H9 (cell line): ENCODE measurements around the gene BEX5. TPM values are rescaled to one million over a fixed set of nuclear protein-coding genes. Genes with fewer than 3 reads are reported as not detected.
A peak's percentile ranks its signal among the peaks of the same experiment; 100 is the strongest.
"Not testable (repeated sequence)": the region's sequence is repeated elsewhere in the genome, so short reads cannot be mapped to it uniquely, and the experiment has no call there.

Experiments
- DNase-seq: peaks from one replicate; pipeline ENCODE4 v3.0.0-alpha.2; 2017
- H2AFZ ChIP-seq: one replicate; pipeline ENCODE4 v1.6.1; 2013; ENCODE audit warnings: mild to moderate bottlenecking, low read length, control low read depth, moderate library complexity
- H2AK5ac ChIP-seq: 2 replicates; pipeline ENCODE4 v1.6.1; 2013; ENCODE audit warnings: low read length, control low read depth, mixed read lengths; ENCODE audit not compliant: insufficient read length
- H2BK120ac ChIP-seq: one replicate; pipeline ENCODE4 v1.6.1; 2013; ENCODE audit warnings: low read depth, mild to moderate bottlenecking, low read length, control low read depth, inconsistent platforms; ENCODE audit not compliant: poor library complexity, severe bottlenecking
- H2BK12ac ChIP-seq: 2 replicates; pipeline ENCODE4 v1.6.1; 2013; ENCODE audit warnings: low read length, control low read depth, mixed read lengths, low read depth; ENCODE audit not compliant: insufficient read length
- H2BK15ac ChIP-seq: 2 replicates; pipeline ENCODE4 v1.6.1; 2013; ENCODE audit warnings: low read depth, low read length, control low read depth
- H2BK20ac ChIP-seq: one replicate; pipeline ENCODE4 v1.6.1; 2013; ENCODE audit warnings: low read depth, mild to moderate bottlenecking, low read length, control low read depth, inconsistent platforms; ENCODE audit not compliant: poor library complexity, severe bottlenecking
- H2BK5ac ChIP-seq: 2 replicates; pipeline ENCODE4 v1.6.1; 2013; ENCODE audit warnings: low read length, control low read depth, mixed read lengths; ENCODE audit not compliant: insufficient read length
- H3K14ac ChIP-seq: 2 replicates; pipeline ENCODE4 v1.6.1; 2013; ENCODE audit warnings: low read length, control low read depth; ENCODE audit not compliant: insufficient read depth
- H3K18ac ChIP-seq: 2 replicates; pipeline ENCODE4 v1.6.1; 2013; ENCODE audit warnings: low read depth, mild to moderate bottlenecking, mixed read lengths, low read length, control low read depth; ENCODE audit not compliant: insufficient read length
- H3K23ac ChIP-seq: 2 replicates; pipeline ENCODE4 v1.6.1; 2013; ENCODE audit warnings: low read length, control low read depth, mixed read lengths, low read depth; ENCODE audit not compliant: insufficient read length
- H3K23me2 ChIP-seq: 2 replicates; pipeline ENCODE4 v1.6.1; 2013; ENCODE audit warnings: low read depth, mild to moderate bottlenecking, mixed read lengths, low read length, control low read depth; ENCODE audit not compliant: insufficient read length, poor library complexity, severe bottlenecking
- H3K27ac ChIP-seq: 2 replicates; pipeline ENCODE4 v1.5.1; 2013; ENCODE audit warnings: low read length, control low read depth, mixed read lengths, low read depth; ENCODE audit not compliant: insufficient read length
- H3K27me3 ChIP-seq: 2 replicates; pipeline ENCODE4 v1.6.1; 2013; ENCODE audit warnings: low read length, control low read depth, inconsistent platforms; ENCODE audit not compliant: insufficient read depth
- H3K4ac ChIP-seq: 2 replicates; pipeline ENCODE4 v1.6.1; 2013; ENCODE audit warnings: low read depth, mild to moderate bottlenecking, control low read depth, inconsistent platforms, low read length, moderate library complexity
- H3K4me1 ChIP-seq: 2 replicates; pipeline ENCODE4 v1.6.1; 2013; ENCODE audit warnings: low read length, control low read depth, inconsistent platforms; ENCODE audit not compliant: insufficient read depth
- H3K4me2 ChIP-seq: 2 replicates; pipeline ENCODE4 v1.6.1; 2013; ENCODE audit warnings: low read length, control low read depth, mixed read lengths; ENCODE audit not compliant: insufficient read length, insufficient read depth
- H3K56ac ChIP-seq: 2 replicates; pipeline ENCODE4 v1.6.1; 2013; ENCODE audit warnings: low read depth, mild to moderate bottlenecking, mixed read lengths, low read length, control low read depth; ENCODE audit not compliant: insufficient read length
- H3K79me1 ChIP-seq: 2 replicates; pipeline ENCODE4 v1.6.1; 2013; ENCODE audit warnings: low read depth, mild to moderate bottlenecking, moderate library complexity, low read length, control low read depth, inconsistent platforms; ENCODE audit not compliant: insufficient read depth, poor library complexity, severe bottlenecking
- H3K79me2 ChIP-seq: 2 replicates; pipeline ENCODE4 v1.6.1; 2013; ENCODE audit warnings: low read length, control low read depth, inconsistent platforms; ENCODE audit not compliant: insufficient read depth
- H3K9ac ChIP-seq: 2 replicates; pipeline ENCODE4 v1.6.1; 2013; ENCODE audit warnings: low read length, control low read depth, mixed read lengths; ENCODE audit not compliant: insufficient read length; ENCODE audit errors: extremely low read depth
- H3K9me3 ChIP-seq: one replicate; pipeline ENCODE4 v1.6.1; 2013; ENCODE audit warnings: low read depth, low read length, inconsistent platforms; ENCODE audit not compliant: control insufficient read depth
- H3T11ph ChIP-seq: one replicate; pipeline ENCODE4 v1.6.1; 2013; ENCODE audit warnings: mild to moderate bottlenecking, low read length, control low read depth, inconsistent platforms
- H4K20me1 ChIP-seq: one replicate; pipeline ENCODE4 v1.6.1; 2013; ENCODE audit not compliant: control insufficient read depth, insufficient read length, insufficient read depth
- H4K5ac ChIP-seq: 2 replicates; pipeline ENCODE4 v1.6.1; 2013; ENCODE audit warnings: low read depth, mild to moderate bottlenecking, mixed read lengths, low read length, control low read depth; ENCODE audit not compliant: insufficient read length
- H4K8ac ChIP-seq: replicated peaks from 2 replicates; pipeline ENCODE4 v1.6.1; 2013; ENCODE audit warnings: low read length, control low read depth, mixed read lengths, low read depth; ENCODE audit not compliant: insufficient read length
- H4K91ac ChIP-seq: 2 replicates; pipeline ENCODE4 v1.6.1; 2013; ENCODE audit warnings: low read depth, mild to moderate bottlenecking, moderate library complexity, mixed read lengths, low read length, control low read depth; ENCODE audit not compliant: insufficient read length
- H3K27ac Mint-ChIP-seq, 3 experiments: 2 replicates in 2 of 3; 3 replicates in 1 of 3; pipeline ENCODE4 v1.8.0; 2020 to 2021; ENCODE audit warnings: mixed read lengths in 3 of 3, mild to moderate bottlenecking in 1 of 3, moderate library complexity in 1 of 3
- H3K27me3 Mint-ChIP-seq: 2 replicates; pipeline ENCODE4 v1.8.0; 2021; ENCODE audit warnings: low read depth, mild to moderate bottlenecking, moderate library complexity, mixed read lengths
- H3K36me3 Mint-ChIP-seq, 3 experiments: 2 replicates in 2 of 3; 3 replicates in 1 of 3; pipeline ENCODE4 v1.8.0; 2020 to 2021; ENCODE audit warnings: low read depth in 3 of 3, mixed read lengths in 3 of 3; ENCODE audit not compliant: insufficient read depth in 1 of 3
- H3K4me1 Mint-ChIP-seq, 2 experiments: 2 replicates each; pipeline ENCODE4 v1.8.0; 2020; ENCODE audit warnings: mixed read lengths in 2 of 2
- H3K4me3 Mint-ChIP-seq, 2 experiments: 2 replicates in 1 of 2; 3 replicates in 1 of 2; pipeline ENCODE4 v1.8.0; 2020 to 2021; ENCODE audit warnings: mild to moderate bottlenecking in 2 of 2, mixed read lengths in 2 of 2, moderate library complexity in 1 of 2
- H3K9me3 Mint-ChIP-seq, 2 experiments: 2 replicates in 1 of 2; 3 replicates in 1 of 2; pipeline ENCODE4 v1.8.0; 2020; ENCODE audit warnings: mild to moderate bottlenecking in 2 of 2, mixed read lengths in 2 of 2, moderate library complexity in 1 of 2
- CTCF ChIP-seq: fragments of 200-600 bp; sonication (generic); conservative IDR thresholded peaks from 3 replicates; pipeline ENCODE4 v1.8.0; 2021; ENCODE audit warnings: antibody characterized with exemption, mild to moderate bottlenecking
- WGBS: extraction: QIAGEN DNeasy Blood & Tissue Kit; methylation state at CpG from one replicate; pipeline ENCODE4 v1.1.7; 2013; ENCODE audit warnings: missing lambda C conversion rate, low lambda C conversion rate, mixed read lengths; ENCODE audit not compliant: insufficient read length; ENCODE audit errors: extremely low coverage; 5-methylcytosine and 5-hydroxymethylcytosine counted together
- total RNA-seq: library from RNA; stranded (reverse); gene quantifications from 2 replicates; pipeline ENCODE4 v1.2.1, GENCODE V29; 2021

Gene BEX5
- total RNA-seq, 1 experiment from 2014 or later = 7.7 TPM

- no peak overlapping the region for H3K27ac ChIP-seq
- no peak overlapping the region for H2AK5ac ChIP-seq
- no peak overlapping the region for H3K9ac ChIP-seq
- no CpG with 5 or more reads among the region's 11 CpGs for WGBS
- H4K8ac ChIP-seq = no peak overlapping the region
- H3K23ac ChIP-seq = no peak overlapping the region
- H2AFZ ChIP-seq = no peak overlapping the region
- peak overlapping the region; percentile 91 to 97 for H3K4me3 Mint-ChIP-seq
- peaks cover 5% of the 10 kb centered on the region for H3K27me3 Mint-ChIP-seq
- no peak overlapping the region for H3T11ph ChIP-seq
- H4K5ac ChIP-seq = no peak overlapping the region
- peak overlapping the region; percentile 92 for H3K4me2 ChIP-seq
- H3K9me3 ChIP-seq = peaks cover 11% of the 10 kb centered on the region
- H4K20me1 ChIP-seq = no peaks in the 10 kb centered on the region
- no peak overlapping the region for H3K4ac ChIP-seq
- no peaks in the 10 kb centered on the region for H3K79me2 ChIP-seq
- H3K79me1 ChIP-seq = no peaks in the 10 kb centered on the region
- H2BK20ac ChIP-seq = no peak overlapping the region
- H3K56ac ChIP-seq = no peak overlapping the region
- no peak overlapping the region for H2BK12ac ChIP-seq
- no peak overlapping the region for H2BK120ac ChIP-seq
- H3K14ac ChIP-seq = no peak overlapping the region
- H3K23me2 ChIP-seq = peaks cover 5% of the 10 kb centered on the region
- no peak overlapping the region for H3K18ac ChIP-seq
- peak; percentile 43 for DNase-seq
- H2BK5ac ChIP-seq = no peak overlapping the region
- H4K91ac ChIP-seq = no peak overlapping the region
- no peaks in the 10 kb centered on the region for H3K27me3 ChIP-seq
- TF ChIP-seq CTCF = peak; percentile 68
- H3K4me1 Mint-ChIP-seq = peaks cover 7 to 9% of the 10 kb centered on the region in 2 experiments
- peak overlapping the region in 1 of 3 experiments; percentile 22; a peak in 1 of 7 replicates for H3K27ac Mint-ChIP-seq
- H2BK15ac ChIP-seq = no peak overlapping the region
- peaks cover 0 to 5% (median 0%) of the 10 kb centered on the region in 3 experiments; a peak in 4 of 7 replicates for H3K36me3 Mint-ChIP-seq
- no peaks in the 10 kb centered on the region for H3K4me1 ChIP-seq
- peaks cover 63 to 66% of the 10 kb centered on the region in 2 experiments for H3K9me3 Mint-ChIP-seq
These were observed 1.4 kb downstream of the BEX5 start for GRCh38 chrX:102154218-102154860.

- not testable (repeated sequence) for H3K79me2 ChIP-seq, H3K4me1 Mint-ChIP-seq, H3K56ac ChIP-seq, H3T11ph ChIP-seq, H3K4me3 Mint-ChIP-seq, H3K79me1 ChIP-seq, H4K20me1 ChIP-seq, H3K9ac ChIP-seq, H2BK15ac ChIP-seq, H3K23me2 ChIP-seq, H3K27me3 ChIP-seq, H3K4me2 ChIP-seq, H4K91ac ChIP-seq, H3K27me3 Mint-ChIP-seq, H3K36me3 Mint-ChIP-seq, H2AK5ac ChIP-seq, H2BK20ac ChIP-seq, H3K4ac ChIP-seq, H4K8ac ChIP-seq, H3K27ac ChIP-seq, H2BK5ac ChIP-seq, H2BK120ac ChIP-seq, H4K5ac ChIP-seq, H3K27ac Mint-ChIP-seq, H2AFZ ChIP-seq, H2BK12ac ChIP-seq, H3K4me1 ChIP-seq, H3K14ac ChIP-seq, H3K18ac ChIP-seq, H3K23ac ChIP-seq, DNase-seq
- peaks cover 15% of the 10 kb centered on the region for H3K9me3 ChIP-seq
- WGBS = no CpG with 5 or more reads among the region's 31 CpGs
- H3K9me3 Mint-ChIP-seq = peaks cover 37 to 69% of the 10 kb centered on the region in 2 experiments
These were observed 13.5 kb downstream of the BEX5 start, which contains the start of gene TCEAL6 for GRCh38 chrX:102142274-102142673. TSS of gene TCEAL6 (minus strand) at chrX:102142481.
